Activated CD8-positive, alpha-beta memory T cell treated with anti-CD3 and anti-CD28 coated beads, Interleukin-2, amount 50 U/mL, for 1 hour (primary cell): ENCODE measurements around the gene TMED1.

Source experiments
- DNase-seq: peaks from one replicate; pipeline ENCODE4 v3.0.0-alpha.2; 2020; ENCODE audit errors: extremely low read depth

The TMED1 gene

DNA sequence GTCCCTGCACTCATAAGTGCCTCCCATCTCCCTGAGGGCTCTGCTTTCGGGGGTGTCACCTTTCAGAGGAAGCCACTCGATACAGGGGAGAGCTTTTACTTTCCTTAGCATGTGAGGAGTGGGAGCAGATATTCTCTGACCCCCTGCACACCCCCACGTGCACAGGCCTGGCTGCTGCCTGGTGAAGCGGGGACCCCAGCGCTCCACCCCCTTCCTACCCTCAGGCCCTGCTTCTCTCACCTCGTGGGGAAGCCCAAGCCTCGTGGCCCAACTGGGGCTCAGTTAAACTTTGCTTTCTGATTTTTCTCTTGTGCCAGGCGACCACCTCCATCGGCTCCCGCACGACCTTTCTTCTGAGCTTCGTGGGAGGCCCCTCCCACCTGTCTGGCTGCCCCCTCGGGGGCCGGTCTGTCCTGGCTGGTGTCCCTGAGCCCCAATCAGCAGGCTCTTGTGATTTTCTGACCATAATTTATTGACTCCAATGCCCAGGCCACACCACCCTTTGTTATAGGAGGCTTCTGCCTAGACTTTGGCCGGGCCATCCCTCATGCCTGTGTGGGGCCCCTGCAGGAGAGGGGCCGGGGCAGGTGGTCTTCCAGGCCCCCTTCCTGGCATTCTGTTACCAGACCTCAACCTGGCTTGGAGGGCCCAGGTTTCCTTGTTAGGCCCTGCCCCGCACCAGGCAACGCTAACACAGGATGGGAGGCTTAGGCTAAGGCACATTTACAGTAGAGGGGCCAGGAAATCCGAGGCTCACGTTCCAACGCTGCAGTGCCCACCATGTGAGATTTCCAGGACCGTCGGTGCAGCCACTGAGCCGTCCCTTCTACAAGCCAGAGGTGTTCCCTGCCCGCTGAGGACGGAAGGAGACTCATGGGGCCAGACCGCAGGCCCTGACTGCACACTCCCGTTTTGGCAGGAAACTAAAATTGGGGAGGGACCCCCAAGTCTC lies 3.7 kb downstream of the TMED1 start:
- DNase-seq = no peak

DNA sequence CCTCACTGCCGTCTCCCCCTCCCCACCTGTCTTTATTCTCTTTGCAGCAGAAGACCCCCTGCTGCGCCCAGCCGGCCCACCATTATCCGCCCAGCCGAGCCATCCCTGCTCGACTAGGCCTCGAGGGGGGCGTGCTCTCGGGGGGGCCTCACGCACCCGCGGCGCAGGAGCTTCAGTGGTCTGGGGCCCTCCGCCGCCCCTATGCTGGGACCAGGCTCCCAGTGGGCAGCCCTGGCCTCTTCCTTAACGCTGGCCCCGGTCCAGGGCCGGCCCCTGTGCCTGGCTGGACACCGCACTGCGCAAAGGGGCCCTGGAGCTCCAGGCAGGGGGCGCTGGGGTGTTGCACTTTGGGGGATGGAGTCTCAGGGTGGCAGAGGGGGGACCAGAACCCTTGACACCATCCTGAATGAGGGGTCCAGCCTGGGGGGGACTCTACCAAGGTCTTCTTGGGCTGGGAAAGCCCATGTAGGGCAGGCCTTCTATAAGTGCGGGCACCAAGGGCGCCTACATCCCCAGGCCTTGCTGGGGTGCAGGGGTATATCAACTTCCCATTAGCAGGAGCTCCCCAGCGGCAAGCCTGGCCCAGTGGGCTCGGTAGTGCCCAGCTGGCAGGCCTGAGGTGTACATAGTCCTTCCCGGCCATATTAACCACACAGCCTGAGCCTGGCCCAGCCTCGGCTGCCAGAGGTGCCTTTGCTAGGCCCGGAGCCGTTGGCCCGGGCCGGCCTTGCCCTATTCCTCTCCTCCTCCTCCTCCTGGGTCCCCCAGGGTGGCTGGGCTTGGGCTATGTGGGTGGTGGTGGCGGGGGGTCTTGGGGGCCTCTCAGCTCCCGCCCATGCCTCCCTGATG lies 4.9 kb downstream of the TMED1 start:
- no peak for DNase-seq

- no peak for DNase-seq
Observed at GRCh38 chr19:10830370-10830769, 5.6 kb downstream of the TMED1 start.

DNA sequence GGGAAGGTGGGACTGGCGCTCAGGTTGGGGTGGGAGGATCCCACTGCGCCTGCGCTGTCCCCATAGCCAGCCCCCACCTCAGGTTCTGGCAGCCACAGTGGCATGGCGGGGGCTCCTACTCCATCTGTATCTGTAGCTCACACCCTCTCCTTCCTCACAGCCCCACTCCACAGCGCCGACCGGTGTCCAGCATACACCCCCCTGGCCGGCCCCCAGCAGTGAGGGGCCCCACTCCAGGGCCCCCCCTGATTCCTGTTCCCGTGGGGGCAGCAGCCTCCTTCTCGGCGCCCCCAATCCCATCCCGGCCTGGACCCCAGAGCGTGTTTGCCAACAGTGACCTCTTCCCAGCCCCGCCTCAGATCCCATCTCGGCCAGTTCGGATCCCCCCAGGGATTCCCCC lies 6.0 kb downstream of the TMED1 start:
- no peak for DNase-seq

- DNase-seq = no peak
Observed at GRCh38 chr19:10828981-10829821, 6.8 kb downstream of the TMED1 start.

DNA sequence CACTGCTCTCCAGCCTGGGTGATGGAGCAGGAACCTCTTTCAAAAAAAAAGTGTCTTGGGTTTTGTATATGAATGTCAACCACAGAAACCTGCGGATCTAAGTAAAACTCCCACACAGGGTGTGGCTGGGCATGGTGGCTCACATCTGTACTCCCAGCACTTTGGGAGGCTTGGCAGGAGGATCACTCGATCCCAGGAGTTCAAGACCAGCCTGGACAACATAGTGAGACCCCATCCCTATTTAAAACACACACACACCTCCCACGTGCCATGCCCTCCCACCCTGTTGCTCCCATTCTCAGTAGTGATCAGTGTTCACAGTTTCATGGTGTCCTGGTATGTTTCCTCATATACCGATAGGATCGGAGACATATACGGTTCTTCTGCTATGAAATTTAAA lies 9.2 kb downstream of the TMED1 start:
- DNase-seq = no peak

- DNase-seq = no peak
Observed at GRCh38 chr19:10826231-10826630, 9.8 kb downstream of the TMED1 start.

DNA sequence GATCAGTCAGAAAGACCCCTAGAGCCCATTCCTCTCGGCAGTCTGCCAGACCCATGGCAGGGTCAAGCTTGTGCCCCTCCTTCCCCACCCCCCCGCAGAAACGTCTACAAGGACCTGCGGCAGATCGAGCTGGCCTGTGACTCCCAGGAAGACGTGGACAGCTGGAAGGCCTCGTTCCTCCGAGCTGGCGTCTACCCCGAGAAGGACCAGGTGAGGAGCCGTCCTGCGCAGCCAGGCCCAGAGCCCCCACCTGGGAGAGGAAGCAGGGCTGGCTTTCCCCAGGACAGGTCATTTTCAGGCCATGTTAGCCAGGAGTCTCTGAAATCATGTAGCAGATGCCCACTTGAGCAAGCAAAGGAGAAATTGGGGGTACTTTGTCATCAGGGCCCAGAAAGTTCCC lies 12.3 kb downstream of the TMED1 start:
- DNase-seq = no peak

- DNase-seq = no peak
Observed at GRCh38 chr19:10820173-10820572, 15.8 kb downstream of the TMED1 start.

DNA sequence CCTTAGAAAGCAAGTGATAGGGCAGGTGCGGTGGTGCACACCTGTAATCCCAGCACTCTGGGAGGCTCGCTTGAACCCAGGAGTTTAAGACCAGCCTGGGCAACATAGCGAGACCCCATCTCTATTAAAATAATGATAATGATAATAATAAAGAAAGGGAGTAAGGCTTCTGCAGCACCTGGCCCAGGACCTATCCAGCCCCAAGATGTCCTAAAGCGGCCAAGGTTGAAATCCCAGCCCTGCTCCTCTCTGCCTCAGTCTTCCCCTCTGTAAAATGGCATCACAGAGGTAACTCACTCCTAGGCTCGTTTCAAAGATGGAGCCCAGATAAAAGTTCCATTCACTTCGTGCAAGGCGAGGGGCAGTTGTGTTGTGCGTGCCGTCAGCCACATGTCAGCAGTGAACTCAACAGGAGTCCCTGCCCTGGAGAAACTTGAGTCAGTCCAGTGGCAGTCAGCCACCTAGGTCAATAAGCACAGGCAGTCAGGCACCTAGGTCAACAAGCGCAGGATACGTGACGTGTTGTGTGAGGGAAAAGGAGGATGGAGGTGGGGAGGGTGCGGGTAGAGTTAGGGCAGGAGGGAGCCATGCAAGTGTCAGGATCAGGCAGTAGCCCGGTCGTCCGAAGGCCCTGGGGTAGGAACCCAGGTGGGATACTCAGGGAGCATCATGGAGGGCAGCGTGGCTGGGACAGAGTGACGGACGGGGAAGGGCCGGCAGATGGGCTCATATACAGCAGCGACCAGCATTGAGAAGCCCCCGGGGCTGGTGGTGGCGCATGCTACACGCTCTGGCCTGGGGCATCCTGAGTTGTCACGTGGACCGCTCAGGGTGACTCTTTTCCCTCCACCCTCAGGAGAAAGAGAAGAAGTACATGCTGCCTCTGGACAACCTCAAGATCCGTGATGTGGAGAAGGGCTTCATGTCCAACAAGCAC lies 16.6 kb downstream of the TMED1 start:
- no peak for DNase-seq

- no peak for DNase-seq
Observed at GRCh38 chr19:10818301-10819123, 17.5 kb downstream of the TMED1 start.

DNA sequence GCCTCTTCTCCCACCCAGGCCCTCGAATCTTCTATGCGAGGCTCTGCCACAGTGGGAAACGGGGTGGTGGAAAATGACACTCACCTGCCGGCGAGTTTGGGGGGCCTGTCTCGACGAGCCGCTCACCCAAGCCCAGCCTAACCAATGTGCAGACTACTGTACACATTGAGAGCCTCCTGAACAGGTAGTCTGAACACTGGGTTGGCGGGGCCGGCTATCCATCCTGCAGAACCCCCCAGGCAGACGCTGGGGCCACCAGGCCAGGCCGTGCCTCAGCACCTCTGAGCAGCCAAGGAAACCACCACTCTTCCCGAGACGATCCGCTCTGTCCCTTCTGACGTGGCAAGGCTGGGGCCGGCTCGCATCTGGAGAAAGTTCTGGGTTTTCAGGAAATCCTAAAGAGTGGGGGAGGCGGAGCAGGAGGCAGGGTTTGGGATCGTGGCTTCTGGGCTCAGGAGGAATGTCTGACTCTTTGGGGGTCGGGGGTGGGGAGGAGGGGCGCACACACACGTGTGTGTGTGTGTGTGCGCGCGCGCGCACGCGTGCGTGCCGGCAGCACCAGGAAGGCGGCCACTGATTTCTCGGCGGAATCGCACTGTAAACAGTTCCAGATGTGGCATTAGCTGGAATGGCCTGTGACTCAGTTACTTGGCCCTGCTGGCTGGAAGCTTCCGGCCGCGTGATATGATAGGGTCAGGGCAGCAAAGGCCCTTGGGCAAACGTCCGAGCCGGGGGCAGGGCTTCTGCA lies 18.5 kb downstream of the TMED1 start:
- DNase-seq = no peak

DNA sequence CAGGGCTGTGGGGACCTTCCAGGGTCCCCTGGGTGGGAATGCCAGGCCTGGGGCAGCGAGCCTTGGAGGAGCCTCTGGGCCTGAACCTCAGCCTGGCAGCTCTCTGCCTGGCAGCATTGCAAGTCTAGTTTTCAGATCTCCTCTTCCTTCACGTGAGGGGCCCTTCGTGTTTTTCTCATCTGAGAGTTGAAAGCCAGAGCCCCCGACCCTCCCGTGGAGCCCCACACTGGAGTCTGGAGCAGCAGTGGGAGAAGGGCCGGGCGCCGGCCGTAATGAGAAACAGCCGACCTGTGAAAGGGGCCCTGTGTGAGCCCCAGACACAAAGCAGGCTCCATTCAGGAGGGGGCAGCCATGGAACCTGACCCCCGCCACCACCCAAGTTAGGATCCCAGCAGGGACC lies 19.3 kb downstream of the TMED1 start:
- DNase-seq = no peak

- DNase-seq = no peak
Observed at GRCh38 chr19:10815969-10816644, 19.9 kb downstream of the TMED1 start.

DNA sequence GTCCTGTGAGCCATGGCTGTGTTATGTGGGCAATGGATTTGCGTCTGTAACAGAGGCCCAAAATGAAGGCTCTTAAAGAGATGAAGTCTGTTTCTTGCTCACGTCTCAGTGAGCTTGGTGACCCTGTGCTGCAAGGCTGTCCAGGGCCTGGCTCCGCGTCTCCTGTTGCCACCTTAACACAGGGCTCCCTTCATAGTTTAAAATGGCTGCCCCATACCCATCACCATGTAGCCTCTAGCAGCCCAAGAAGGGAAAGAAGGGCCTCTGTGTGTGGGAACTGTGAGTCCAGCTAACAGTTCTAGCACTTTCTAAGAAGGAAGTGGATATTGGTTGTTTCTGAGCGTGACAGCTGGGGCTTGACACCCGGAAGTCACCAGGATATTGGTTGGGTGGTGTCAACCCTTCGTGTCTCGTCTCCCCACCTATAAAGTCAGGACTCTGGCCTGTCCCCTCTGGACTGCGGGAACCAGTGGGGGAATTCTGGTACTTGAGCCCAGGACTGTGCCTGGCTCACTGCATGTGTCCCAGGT lies 20.9 kb downstream of the TMED1 start:
- no peak for DNase-seq

GRCh38 chr19:10812902-10813404 lies 23.1 kb downstream of the TMED1 start:
- no peak for DNase-seq

- DNase-seq = no peak
Observed at GRCh38 chr19:10812196-10812595, 23.8 kb downstream of the TMED1 start.
